Kidney (tissue), 14 donors: ENCODE data around the gene NUDT13. TPM values are rescaled to one million over a fixed set of nuclear protein-coding genes. Genes with fewer than 3 reads are reported as not detected.

Experiments
- DNase-seq, 5 donors: peaks; one replicate each; pipeline ENCODE4 v3.0.0-alpha.2; 2013 to 2020
- FAIRE-seq: peaks from 2 replicates; lab custom pipeline; 2012; peaks lifted over from hg19 to GRCh38; lab: Jason Lieb, UNC
- H3K27ac ChIP-seq, 2 donors: one replicate each; pipeline ENCODE4 v1.7.0; 2013; ENCODE audit warnings: low read depth in 2 of 2, low read length in 2 of 2, inconsistent platforms in 1 of 2
- H3K27me3 ChIP-seq: one replicate; pipeline ENCODE4 v1.7.1; 2013; ENCODE audit warnings: low read length, inconsistent platforms; ENCODE audit not compliant: control insufficient read depth, insufficient read depth
- H3K36me3 ChIP-seq, 3 donors: one replicate each; pipeline versions ENCODE4 v1.7.0 to v1.7.1; 2013; ENCODE audit warnings: low read length in 3 of 3, control low read depth in 1 of 3, inconsistent platforms in 1 of 3; ENCODE audit not compliant: insufficient read depth in 3 of 3, control insufficient read depth in 2 of 3
- H3K4me1 ChIP-seq, 3 donors: one replicate each; pipeline versions ENCODE4 v1.7.0 to v1.7.1; 2013; ENCODE audit warnings: low read length in 3 of 3, inconsistent platforms in 1 of 3, low read depth in 1 of 3; ENCODE audit not compliant: control insufficient read depth in 2 of 3, insufficient read depth in 2 of 3
- H3K4me3 ChIP-seq, 3 donors: one replicate each; pipeline versions ENCODE4 v1.7.0 to v1.8.1; 2013; ENCODE audit warnings: low read length in 3 of 3, control low read depth in 1 of 3, inconsistent platforms in 1 of 3
- H3K9ac ChIP-seq, 3 donors: one replicate each; pipeline versions ENCODE4 v1.7.0 to v1.7.1; 2013; ENCODE audit warnings: low read length in 3 of 3, control low read depth in 1 of 3, inconsistent platforms in 1 of 3
- H3K9me3 ChIP-seq, 3 donors: one replicate each; pipeline versions ENCODE4 v1.7.0 to v1.7.1; 2013; ENCODE audit warnings: low read length in 3 of 3, control low read depth in 1 of 3, inconsistent platforms in 1 of 3; ENCODE audit not compliant: control insufficient read depth in 2 of 3, insufficient read depth in 1 of 3
- CTCF ChIP-seq: IDR thresholded peaks from 3 replicates; pipeline ENCODE4 v1.5.1; 2012; ENCODE audit warnings: mild to moderate bottlenecking, moderate library complexity, borderline replicate concordance; ENCODE audit not compliant: insufficient read depth; ENCODE audit errors: extremely low read depth
- intact Hi-C: fragments of 100-400 bp; cut with DNase I; formaldehyde crosslinking; loops from one replicate; pipeline ENCODE4 v1.11.1; 2022
- polyA plus RNA-seq: library from polyadenylated mRNA; stranded (reverse); fragments of 350-450 nt; fragmentation: Illumina TruSeq; extraction: RNeasy Lipid Tissue Mini Kit (QIAGEN cat#74804); gene quantifications from one replicate; pipeline ENCODE4 v1.2.3, GENCODE V29; 2014; ENCODE audit warnings: low read depth, low replicate concordance; ENCODE audit not compliant: insufficient read depth
- total RNA-seq: library from RNA; stranded (reverse); fragmentation: NEBNext Ultra II Directional; extraction: Animal tissue kit (Norgen Biotek cat#: 25700); gene quantifications from one replicate; pipeline ENCODE4 v1.2.1, GENCODE V29; 2021
- donor health status: control.
- donor health status: control.
- donor health status: control.
- donor health status: control.
- donor health status: control.
- donor health status: DM: yes; HTN: yes; CAD: no.
- donor health status: Normal renal cell carcinoma (clear cell type).

NUDT13 gene
- total and polyA plus RNA-seq, 2 donors from 2014 or later: 3.3 to 3.7 TPM

- Histone ChIP-seq H3K27ac (no peak overlapping the region), H3K27me3 (no peaks in the 10 kb centered on the region), H3K9ac (no peak overlapping the region), H3K4me1 (peaks cover 0 to 18% (median 0%) of the 10 kb centered on the region in 3 donors), H3K9me3 (no peaks in the 10 kb centered on the region), H3K4me3 (no peak overlapping the region), H3K36me3 (no peaks in the 10 kb centered on the region)
- no peak for TF ChIP-seq CTCF
- FAIRE-seq (no peak), DNase-seq (no peak)
- intact Hi-C loops: no loop called here
These were observed 26.0 kb upstream of the NUDT13 start for GRCh38 chr10:73084209-73084608.

- FAIRE-seq: no peak
- no peak for DNase-seq
- TF ChIP-seq CTCF: no peak
- no peaks in the 10 kb centered on the region for H3K36me3 ChIP-seq
- H3K27me3 ChIP-seq: no peaks in the 10 kb centered on the region
- no peaks in the 10 kb centered on the region for H3K9me3 ChIP-seq
- no peak overlapping the region for H3K9ac ChIP-seq
- intact Hi-C loops: no loop called here
- peaks cover 0 to 18% (median 0%) of the 10 kb centered on the region in 3 donors for H3K4me1 ChIP-seq
- no peak overlapping the region for H3K4me3 ChIP-seq
- no peak overlapping the region for H3K27ac ChIP-seq
These were observed 23.4 kb upstream of the NUDT13 start for GRCh38 chr10:73086816-73087215.

- Histone ChIP-seq H3K4me1 (peaks cover 0 to 10% (median 0%) of the 10 kb centered on the region in 3 donors), H3K27me3 (no peaks in the 10 kb centered on the region), H3K36me3 (no peaks in the 10 kb centered on the region), H3K9ac (no peak overlapping the region), H3K9me3 (no peaks in the 10 kb centered on the region), H3K27ac (no peak overlapping the region), H3K4me3 (no peak overlapping the region)
- DNase-seq (no peak), FAIRE-seq (no peak)
- intact Hi-C loops: no loop called here
- TF ChIP-seq CTCF: no peak
These were observed 22.0 kb upstream of the NUDT13 start for GRCh38 chr10:73088304-73088703.

GRCh38 chr10:73092830-73093229 is 17.4 kb upstream of the NUDT13 start:
- TF ChIP-seq CTCF: no peak
- no peak overlapping the region for H3K4me3 ChIP-seq
- peaks cover 0 to 4% (median 2%) of the 10 kb centered on the region in 3 donors for H3K4me1 ChIP-seq
- no peaks in the 10 kb centered on the region for H3K36me3 ChIP-seq
- no peaks in the 10 kb centered on the region for H3K9me3 ChIP-seq
- no peaks in the 10 kb centered on the region for H3K27me3 ChIP-seq
- FAIRE-seq (no peak), DNase-seq (no peak)
- intact Hi-C loops: no loop called here
- H3K27ac ChIP-seq: no peak overlapping the region
- no peak overlapping the region for H3K9ac ChIP-seq
